Coronary artery (tissue), 2 donors: ENCODE data around the gene FAAP24.
"Not testable (repeated sequence)": the region's sequence is repeated elsewhere in the genome, so short reads cannot be mapped to it uniquely, and the experiment has no call there.

ENCODE experiments used
- DNase-seq: peaks from one replicate; pipeline ENCODE4 v3.0.0-alpha.2; 2017; ENCODE audit warnings: low spot score
- H3K27ac ChIP-seq, 2 donors: fragments of 200-600 bp; sonication (generic); one replicate each; pipeline ENCODE4 v1.5.1; 2016 to 2019
- H3K4me3 ChIP-seq: fragments of 200-600 bp; sonication (generic); 2 replicates; pipeline ENCODE4 v1.5.1; 2016; ENCODE audit warnings: mild to moderate bottlenecking, moderate library complexity
- TF ChIP-seq, protein P1 (sequence below): fragments of 200-600 bp; sonication (generic); IDR thresholded peaks from one replicate; pipeline ENCODE4 v1.5.1; 2019; ENCODE audit warnings: antibody characterized with exemption

Gene FAAP24

DNA sequence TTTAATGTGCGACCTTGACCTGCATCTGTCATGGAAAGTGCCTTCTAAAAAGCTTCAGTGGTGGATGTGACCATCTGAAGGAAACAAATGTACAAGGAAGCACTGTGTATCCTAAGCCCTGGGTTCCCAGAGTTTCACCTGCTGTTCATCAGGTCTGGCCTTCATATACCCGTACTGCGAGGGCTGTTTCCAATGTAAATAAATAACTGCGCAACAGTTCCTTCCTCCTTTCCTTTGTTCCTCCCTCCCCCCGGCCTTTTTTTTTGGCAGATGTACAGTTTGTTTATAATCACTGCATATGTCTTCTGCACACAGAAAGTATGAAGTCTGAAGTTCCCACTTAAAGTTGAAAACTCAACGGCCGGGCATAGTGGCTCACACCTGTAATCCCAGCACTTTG lies 5.2 kb downstream of the FAAP24 start:
- TF ChIP-seq, protein P1, sequence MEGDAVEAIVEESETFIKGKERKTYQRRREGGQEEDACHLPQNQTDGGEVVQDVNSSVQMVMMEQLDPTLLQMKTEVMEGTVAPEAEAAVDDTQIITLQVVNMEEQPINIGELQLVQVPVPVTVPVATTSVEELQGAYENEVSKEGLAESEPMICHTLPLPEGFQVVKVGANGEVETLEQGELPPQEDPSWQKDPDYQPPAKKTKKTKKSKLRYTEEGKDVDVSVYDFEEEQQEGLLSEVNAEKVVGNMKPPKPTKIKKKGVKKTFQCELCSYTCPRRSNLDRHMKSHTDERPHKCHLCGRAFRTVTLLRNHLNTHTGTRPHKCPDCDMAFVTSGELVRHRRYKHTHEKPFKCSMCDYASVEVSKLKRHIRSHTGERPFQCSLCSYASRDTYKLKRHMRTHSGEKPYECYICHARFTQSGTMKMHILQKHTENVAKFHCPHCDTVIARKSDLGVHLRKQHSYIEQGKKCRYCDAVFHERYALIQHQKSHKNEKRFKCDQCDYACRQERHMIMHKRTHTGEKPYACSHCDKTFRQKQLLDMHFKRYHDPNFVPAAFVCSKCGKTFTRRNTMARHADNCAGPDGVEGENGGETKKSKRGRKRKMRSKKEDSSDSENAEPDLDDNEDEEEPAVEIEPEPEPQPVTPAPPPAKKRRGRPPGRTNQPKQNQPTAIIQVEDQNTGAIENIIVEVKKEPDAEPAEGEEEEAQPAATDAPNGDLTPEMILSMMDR = no peak
- no peak overlapping the region for H3K27ac ChIP-seq
- no peak overlapping the region for H3K4me3 ChIP-seq
- no peak for DNase-seq

DNA sequence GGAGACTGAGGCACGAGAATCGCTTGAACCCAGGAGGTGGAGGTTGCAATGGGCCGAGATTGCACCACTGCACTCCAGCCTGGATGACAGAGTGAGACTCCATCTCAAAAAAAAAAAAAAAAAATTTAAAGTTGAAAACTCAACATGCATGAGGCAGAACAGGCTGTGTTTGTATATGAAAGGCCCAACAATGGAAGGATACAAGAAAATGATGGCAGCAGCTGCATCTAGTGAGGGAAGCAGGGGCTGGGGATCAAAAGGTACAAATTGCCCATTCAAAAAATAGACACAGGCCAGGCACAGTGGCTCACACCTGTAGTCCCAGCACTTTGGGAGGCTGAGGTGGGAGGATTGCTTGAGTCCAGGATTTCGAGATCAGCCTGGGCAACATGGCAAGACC lies 5.8 kb downstream of the FAAP24 start:
- not testable (repeated sequence) for H3K27ac ChIP-seq, DNase-seq, H3K4me3 ChIP-seq

DNA sequence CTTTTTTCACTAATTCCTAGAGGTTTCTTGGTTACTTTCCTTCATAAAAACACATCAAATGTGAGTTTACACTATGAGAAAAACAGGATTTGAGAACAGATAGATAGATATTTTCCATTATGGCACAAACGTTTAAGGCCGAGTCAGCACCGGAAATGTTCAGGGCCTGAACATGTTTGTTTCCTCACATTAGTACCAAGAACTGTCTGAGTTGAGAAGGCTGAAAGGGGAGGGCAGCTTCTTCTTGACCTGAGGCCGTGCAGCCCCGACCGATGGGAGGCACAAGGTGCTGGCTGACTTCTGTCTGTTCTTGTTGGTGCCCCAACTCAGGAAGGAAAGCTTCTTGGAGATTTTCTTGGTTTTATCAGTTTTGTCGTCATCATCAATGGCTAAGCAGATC lies 7.8 kb downstream of the FAAP24 start:
- H3K4me3 ChIP-seq, DNase-seq, H3K27ac ChIP-seq: not testable (repeated sequence)

DNA sequence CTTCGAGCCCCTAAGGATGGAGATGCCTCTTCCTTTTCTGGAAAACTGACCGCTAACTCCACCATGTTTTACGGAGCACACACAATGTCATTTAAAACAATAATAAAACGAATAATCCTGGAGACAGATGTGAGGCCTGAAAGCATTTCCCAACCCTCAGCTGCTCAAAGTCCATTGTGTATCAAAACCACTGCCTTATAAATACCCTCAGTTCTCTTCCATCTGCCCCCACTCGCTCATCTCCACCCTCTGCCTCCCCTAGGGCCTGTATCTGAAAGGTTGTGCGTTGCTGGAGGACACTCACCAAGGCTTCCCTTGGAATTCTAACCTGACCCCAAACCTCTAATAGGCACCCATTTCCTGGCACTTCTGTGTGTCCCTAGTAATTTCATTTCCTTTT lies 10.4 kb downstream of the FAAP24 start:
- DNase-seq, H3K27ac ChIP-seq, H3K4me3 ChIP-seq: not testable (repeated sequence)

DNA sequence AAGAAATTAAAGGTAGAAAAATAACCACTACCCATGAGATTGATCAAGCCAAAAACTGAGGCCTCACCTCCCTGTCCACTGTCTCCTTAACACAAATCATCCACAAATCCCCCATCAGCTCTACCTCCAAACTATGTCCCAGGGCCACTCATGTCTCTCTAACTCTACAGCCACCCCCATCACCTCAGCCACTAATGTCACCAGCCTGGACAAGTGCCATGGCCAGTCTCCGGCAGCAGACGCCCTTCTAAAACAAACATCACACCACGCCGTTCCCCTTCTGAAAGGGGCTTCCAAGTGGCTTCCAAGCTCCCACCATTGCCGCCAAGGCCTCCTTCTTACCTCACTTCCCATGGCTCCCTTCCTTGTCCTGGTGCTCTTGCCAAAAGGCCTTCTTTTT lies 16.2 kb downstream of the FAAP24 start:
- not testable (repeated sequence) for DNase-seq, H3K4me3 ChIP-seq, H3K27ac ChIP-seq

DNA sequence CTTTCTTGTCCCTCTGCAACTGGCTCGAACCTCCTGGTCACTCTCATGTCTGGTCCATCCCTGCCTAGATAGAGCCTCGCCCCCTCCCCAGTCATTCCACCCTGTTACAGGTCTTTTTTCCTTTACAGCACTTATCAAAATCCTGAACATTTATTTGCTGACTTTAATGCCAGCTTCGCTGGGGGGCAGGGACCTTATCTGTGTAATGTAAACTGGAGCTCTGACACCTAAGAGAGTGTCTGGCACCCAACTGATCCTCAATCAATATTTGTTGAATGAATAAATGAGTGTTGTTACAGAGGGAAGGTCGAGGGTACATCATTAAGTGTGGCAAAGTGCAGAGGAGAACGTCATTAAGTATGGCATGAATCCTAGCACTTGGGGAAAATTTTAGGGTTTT lies 16.7 kb downstream of the FAAP24 start:
- Histone ChIP-seq H3K27ac (no peak overlapping the region), H3K4me3 (no peak overlapping the region)
- TF ChIP-seq, protein P1 = no peak
- DNase-seq = no peak

DNA sequence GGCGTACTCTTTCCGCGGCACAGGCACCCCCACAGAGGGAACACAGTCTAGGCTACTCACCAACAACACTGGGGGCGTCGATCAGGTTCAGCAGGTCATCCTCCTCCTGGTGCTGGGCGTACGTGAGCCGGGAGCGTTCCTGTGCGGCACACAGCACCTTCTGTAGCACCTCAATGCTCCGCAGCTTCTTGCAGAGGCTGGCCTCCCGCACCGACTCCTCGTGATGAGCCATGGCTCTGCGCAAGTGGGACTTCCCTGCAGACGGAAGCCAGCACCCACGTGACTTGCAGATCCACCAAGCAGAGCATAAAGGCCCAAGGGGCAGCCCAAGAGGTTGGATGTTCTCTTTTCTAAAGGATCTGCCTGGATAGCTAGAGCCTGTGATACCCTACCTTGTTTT lies 23.9 kb downstream of the FAAP24 start:
- not testable (repeated sequence) for H3K27ac ChIP-seq, DNase-seq, H3K4me3 ChIP-seq

DNA sequence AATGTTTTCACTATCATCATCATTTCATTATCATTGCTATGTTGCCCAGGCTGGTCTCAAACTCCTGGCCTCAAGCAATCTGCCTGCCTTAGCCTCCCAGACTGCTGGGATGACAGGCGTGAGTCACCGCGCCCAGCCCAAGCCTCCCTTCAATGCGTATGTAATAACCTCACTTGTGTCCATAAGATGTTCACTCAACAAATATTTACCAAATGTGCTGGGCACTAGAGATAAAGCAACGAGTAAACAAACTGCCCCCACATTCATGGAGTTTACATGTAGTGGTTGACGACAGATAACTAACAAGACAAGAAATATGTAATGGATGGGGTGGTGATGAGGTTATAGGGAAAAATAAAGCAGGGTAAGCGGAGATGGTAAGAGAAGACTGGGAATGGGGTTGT lies 25.0 kb downstream of the FAAP24 start:
- not testable (repeated sequence) for H3K4me3 ChIP-seq, H3K27ac ChIP-seq, DNase-seq

DNA sequence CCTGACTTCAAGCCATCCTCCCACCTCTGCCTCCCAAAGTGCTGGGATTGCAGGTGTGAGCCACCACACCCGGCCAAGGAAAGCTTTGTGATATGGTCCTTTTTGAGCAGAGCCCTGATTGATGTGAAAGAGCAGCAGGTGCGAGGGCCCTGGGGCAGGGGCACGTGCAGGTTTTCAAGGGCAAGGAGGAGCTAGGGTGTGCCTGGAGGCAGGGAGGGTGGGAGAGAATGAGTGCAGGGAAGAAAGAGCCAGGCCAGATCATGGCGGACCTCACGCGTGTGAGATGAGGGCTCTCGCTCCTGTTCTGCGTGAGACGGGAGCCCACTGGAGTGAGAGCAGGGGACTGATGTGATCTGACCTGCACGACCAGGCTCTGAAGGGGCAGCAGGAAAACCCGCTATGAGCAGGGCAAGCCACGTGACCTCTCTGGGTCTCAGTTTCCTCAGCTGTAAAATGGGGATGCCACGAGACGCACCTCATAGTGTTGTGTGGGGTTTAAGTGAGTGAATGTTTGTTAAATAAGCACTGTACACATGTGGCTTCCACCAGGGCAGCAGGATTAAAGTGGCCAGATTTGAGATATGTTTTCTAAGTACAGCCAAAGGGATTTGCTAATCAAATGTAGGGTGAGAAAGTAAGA lies 25.8 kb downstream of the FAAP24 start:
- DNase-seq = no peak
- H3K27ac ChIP-seq = no peak overlapping the region
- TF ChIP-seq, protein P1 = no peak
- no peak overlapping the region for H3K4me3 ChIP-seq

DNA sequence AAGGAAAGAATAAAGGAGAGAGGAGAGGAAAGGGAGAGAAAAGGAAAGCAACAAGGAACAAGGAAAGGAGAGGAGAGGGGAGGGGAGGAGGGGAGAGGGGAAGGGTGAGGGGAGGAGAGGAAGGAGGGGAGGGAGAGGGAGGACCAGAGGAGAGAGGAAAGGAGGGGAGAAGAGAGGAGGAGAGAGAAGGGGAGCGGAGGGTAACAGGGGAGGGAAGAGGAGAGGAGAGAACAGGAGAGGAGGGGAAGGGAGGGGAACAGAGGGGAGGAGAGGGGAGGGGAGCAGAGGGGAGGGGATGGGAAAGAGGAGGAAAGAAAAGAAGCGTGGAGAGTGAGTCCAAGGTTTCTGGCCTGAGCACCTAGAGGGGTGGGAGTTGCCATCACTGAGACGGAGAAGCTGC lies 26.7 kb downstream of the FAAP24 start:
- no peak overlapping the region for H3K4me3 ChIP-seq
- no peak for DNase-seq
- H3K27ac ChIP-seq = no peak overlapping the region
- TF ChIP-seq, protein P1 = no peak
